B cell (primary cell): ENCODE results near the gene ZDHHC20. TPM values are rescaled to one million over a fixed set of nuclear protein-coding genes. Genes with fewer than 3 reads are reported as not detected.

Experiments
- ATAC-seq: fragments of 200-7000 bp; cut with Tn5 transposase; one replicate; pipeline ENCODE4 v1.10.0; 2021; ENCODE audit warnings: low read depth, mild to moderate bottlenecking, moderate number of reproducible peaks, moderate library complexity
- CTCF ChIA-PET: fragments of 350-600 bp; sonication (Branson Sonifier 250); formaldehyde crosslinking; loops from one replicate; lab custom pipeline; 2021; ENCODE audit warnings: antibody characterized with exemption, inconsistent platforms; lab: Charles Lee
- POLR2A ChIA-PET: fragments of 350-600 bp; sonication (Branson Sonifier 250); formaldehyde crosslinking; loops from one replicate; lab custom pipeline; 2021; ENCODE audit warnings: antibody characterized with exemption; lab: Charles Lee
- DNase-seq: peaks from one replicate; pipeline ENCODE4 v3.0.0; 2013
- H2AFZ ChIP-seq: 2 replicates; pipeline ENCODE4 v1.6.1; 2012; ENCODE audit warnings: mild to moderate bottlenecking, low read depth, low read length; ENCODE audit not compliant: insufficient read depth, poor library complexity, severe bottlenecking
- H3K27ac ChIP-seq, 2 donors: 1 replicate in 1 of 2; 2 replicates in 1 of 2; pipeline ENCODE4 v1.5.1; 2012 to 2013; ENCODE audit warnings: low read length in 2 of 2, mild to moderate bottlenecking in 2 of 2, moderate library complexity in 1 of 2
- H3K27me3 ChIP-seq, 4 experiments: fragments of 200-600 bp in 1 of 4; sonication (generic) in 1 of 4; replicated peaks in 1 of 4; 1 replicate in 2 of 4; 2 replicates in 2 of 4; pipeline versions ENCODE4 v1.6.1 to v1.7.0; 2013 to 2016; ENCODE audit warnings: low read length in 3 of 4, mild to moderate bottlenecking in 2 of 4, mixed read lengths in 1 of 4, moderate library complexity in 1 of 4; ENCODE audit not compliant: insufficient read depth in 4 of 4, control insufficient read depth in 3 of 4; ENCODE audit errors: control extremely low read depth in 1 of 4
- H3K36me3 ChIP-seq, 2 experiments: replicated peaks in 1 of 2; 1 replicate in 1 of 2; 2 replicates in 1 of 2; pipeline versions ENCODE4 v1.6.1 to v1.7.1; 2013; ENCODE audit warnings: low read length in 1 of 2; ENCODE audit not compliant: insufficient read depth in 2 of 2, control insufficient read depth in 1 of 2; ENCODE audit errors: control extremely low read depth in 1 of 2, extremely low read depth in 1 of 2
- H3K4me1 ChIP-seq, 2 donors: fragments of 200-600 bp in 1 of 2; sonication (generic) in 1 of 2; 1 replicate in 1 of 2; 2 replicates in 1 of 2; pipeline versions ENCODE4 v1.5.1 to v1.6.1; 2013 to 2017; ENCODE audit warnings: low read length in 2 of 2; ENCODE audit not compliant: control insufficient read depth in 2 of 2, insufficient read depth in 2 of 2
- H3K4me2 ChIP-seq: replicated peaks from 2 replicates; pipeline ENCODE3; 2012; ENCODE audit warnings: mild to moderate bottlenecking, low read depth, low read length; ENCODE audit not compliant: poor library complexity, severe bottlenecking
- H3K4me3 ChIP-seq, 5 experiments: fragments of 200-600 bp in 1 of 5; sonication (generic) in 1 of 5; 1 replicate in 3 of 5; 2 replicates in 2 of 5; pipeline versions ENCODE4 v1.5.1 to v1.7.0; 2011 to 2016; ENCODE audit warnings: low read length in 4 of 5, mild to moderate bottlenecking in 4 of 5, low read depth in 2 of 5, control low read depth in 1 of 5, moderate library complexity in 1 of 5; ENCODE audit not compliant: insufficient read depth in 1 of 5; ENCODE audit errors: control extremely low read depth in 1 of 5, extremely low read depth in 1 of 5
- H3K79me2 ChIP-seq: fragments of 200-600 bp; sonication (generic); one replicate; pipeline ENCODE4 v1.6.0; 2016; ENCODE audit warnings: low read length; ENCODE audit not compliant: control insufficient read depth, insufficient read depth
- H3K9ac ChIP-seq: fragments of 200-600 bp; sonication (generic); 2 replicates; pipeline ENCODE4 v1.6.1; 2017; ENCODE audit warnings: mild to moderate bottlenecking, low read length, moderate library complexity
- H3K9me3 ChIP-seq, 3 donors: one replicate each; pipeline versions ENCODE4 v1.6.1 to v1.7.1; 2013; ENCODE audit warnings: low read length in 2 of 3; ENCODE audit not compliant: control insufficient read depth in 2 of 3, insufficient read depth in 1 of 3; ENCODE audit errors: control extremely low read depth in 1 of 3
- H4K20me1 ChIP-seq: 2 replicates; pipeline ENCODE4 v1.6.0; 2012; ENCODE audit warnings: mild to moderate bottlenecking, low read length; ENCODE audit not compliant: insufficient read depth, control insufficient read depth, poor library complexity, severe bottlenecking
- H3K27ac Mint-ChIP-seq: one replicate; pipeline ENCODE4 v1.8.0; 2021; ENCODE audit warnings: mixed read lengths
- H3K27me3 Mint-ChIP-seq: one replicate; pipeline ENCODE4 v1.8.0; 2021; ENCODE audit warnings: mixed read lengths
- H3K4me1 Mint-ChIP-seq: one replicate; pipeline ENCODE4 v1.8.0; 2021; ENCODE audit warnings: mixed read lengths
- H3K4me3 Mint-ChIP-seq: one replicate; pipeline ENCODE4 v1.8.0; 2021; ENCODE audit warnings: mixed read lengths
- H3K9me3 Mint-ChIP-seq: one replicate; pipeline ENCODE4 v1.8.0; 2022; ENCODE audit warnings: mixed read lengths; ENCODE audit not compliant: insufficient read depth
- EZH2 ChIP-seq: IDR thresholded peaks from 2 replicates; pipeline ENCODE4 v1.6.1; 2012; ENCODE audit warnings: borderline replicate concordance, low read depth, mild to moderate bottlenecking, moderate library complexity, low read length; ENCODE audit not compliant: insufficient read depth, poor library complexity, severe bottlenecking
- WGBS: methylation state at CpG from one replicate; pipeline ENCODE4 v1.1.5; 2013; ENCODE audit warnings: missing lambda C conversion rate; ENCODE audit not compliant: insufficient coverage; 5-methylcytosine and 5-hydroxymethylcytosine counted together
- intact Hi-C: fragments of 100-400 bp; cut with micrococcal nuclease; formaldehyde crosslinking; loops from one replicate; pipeline ENCODE4 v1.10.0; 2022
- polyA plus RNA-seq: library from polyadenylated mRNA; depleted of rRNA; stranded (reverse); fragments of >200 nt; gene quantifications from 2 replicates; pipeline ENCODE4 v1.2.3, GENCODE V29; 2012
- total RNA-seq, 2 donors: library from RNA; stranded (reverse); fragments of 120-200 nt in 1 of 2; gene quantifications; 1 replicate in 1 of 2; 2 replicates in 1 of 2; pipeline versions ENCODE4 v1.2.3 to v1.2.4, GENCODE V29; 2013 to 2022
- TF ChIP-seq, protein P1 (sequence below): fragments of 200-600 bp; IDR thresholded peaks from one replicate; pipeline ENCODE4 v1.8.0; 2022; ENCODE audit warnings: antibody characterized with exemption, mild to moderate bottlenecking

ZDHHC20 gene
- total and polyA plus RNA-seq, 2 donors (not counting 1 experiment from before 2014, with no cell fraction given): 10.3 to 61.5 TPM

DNA sequence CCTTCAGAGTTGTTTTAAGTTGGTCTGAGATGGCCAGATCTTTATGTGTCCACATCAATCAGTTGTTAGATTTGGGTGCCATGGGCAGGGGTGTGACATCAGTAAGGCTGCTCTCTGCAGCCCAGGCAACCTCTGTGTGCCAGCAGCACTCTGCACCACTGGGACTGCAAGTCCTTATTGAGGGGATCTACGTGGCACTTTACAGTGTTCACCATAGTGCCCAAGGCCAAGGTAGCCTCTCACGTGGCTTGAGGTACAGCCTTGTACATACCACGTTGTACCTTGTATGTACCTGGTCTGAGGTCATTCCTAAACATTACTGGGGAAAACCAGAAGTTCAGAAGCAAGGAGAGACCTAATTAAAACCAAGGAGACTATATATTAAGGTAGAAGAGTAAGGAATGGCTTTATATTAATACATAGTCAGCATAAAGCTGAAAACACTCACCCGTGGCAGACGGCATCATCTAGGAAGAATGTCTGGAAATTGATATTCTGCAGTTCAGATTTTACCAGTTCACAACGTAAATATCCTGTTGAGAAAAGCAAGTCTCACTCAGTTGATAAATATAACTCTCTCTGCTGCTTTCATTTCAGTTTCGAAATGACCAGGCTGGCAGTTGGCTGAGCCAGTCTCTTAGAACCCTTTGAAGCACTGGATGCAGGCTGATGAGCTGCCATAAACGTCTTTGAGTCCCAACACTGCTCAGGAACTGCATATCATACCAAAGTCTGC is 128.8 kb downstream of the ZDHHC20 start:
- H3K9ac ChIP-seq: peak overlapping the region; percentile 43
- DNase-seq (no peak), ATAC-seq (peak; percentile 28)
- H3K4me2 ChIP-seq: peak overlapping the region; percentile 42
- H3K27ac Mint-ChIP-seq: peak overlapping the region; percentile 8
- no peaks in the 10 kb centered on the region for H3K79me2 ChIP-seq
- H3K4me3 ChIP-seq: peak overlapping the region in 3 of 5 experiments; percentile 17 to 29 (median 24)
- ChIA-PET CTCF (no interaction called here), POLR2A (no interaction called here)
- H3K4me1 Mint-ChIP-seq: peaks cover 25% of the 10 kb centered on the region
- peak overlapping the region; percentile 29 for H3K4me3 Mint-ChIP-seq
- TF ChIP-seq EZH2: no peak
- TF ChIP-seq, protein P1, sequence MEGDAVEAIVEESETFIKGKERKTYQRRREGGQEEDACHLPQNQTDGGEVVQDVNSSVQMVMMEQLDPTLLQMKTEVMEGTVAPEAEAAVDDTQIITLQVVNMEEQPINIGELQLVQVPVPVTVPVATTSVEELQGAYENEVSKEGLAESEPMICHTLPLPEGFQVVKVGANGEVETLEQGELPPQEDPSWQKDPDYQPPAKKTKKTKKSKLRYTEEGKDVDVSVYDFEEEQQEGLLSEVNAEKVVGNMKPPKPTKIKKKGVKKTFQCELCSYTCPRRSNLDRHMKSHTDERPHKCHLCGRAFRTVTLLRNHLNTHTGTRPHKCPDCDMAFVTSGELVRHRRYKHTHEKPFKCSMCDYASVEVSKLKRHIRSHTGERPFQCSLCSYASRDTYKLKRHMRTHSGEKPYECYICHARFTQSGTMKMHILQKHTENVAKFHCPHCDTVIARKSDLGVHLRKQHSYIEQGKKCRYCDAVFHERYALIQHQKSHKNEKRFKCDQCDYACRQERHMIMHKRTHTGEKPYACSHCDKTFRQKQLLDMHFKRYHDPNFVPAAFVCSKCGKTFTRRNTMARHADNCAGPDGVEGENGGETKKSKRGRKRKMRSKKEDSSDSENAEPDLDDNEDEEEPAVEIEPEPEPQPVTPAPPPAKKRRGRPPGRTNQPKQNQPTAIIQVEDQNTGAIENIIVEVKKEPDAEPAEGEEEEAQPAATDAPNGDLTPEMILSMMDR: no peak
- peak overlapping the region; percentile 21 for H2AFZ ChIP-seq
- H3K36me3 ChIP-seq: no peaks in the 10 kb centered on the region
- H3K27me3 Mint-ChIP-seq: no peaks in the 10 kb centered on the region
- H3K9me3 ChIP-seq: no peaks in the 10 kb centered on the region
- 62% methylated on average over 5 of the region's 8 CpGs for WGBS
- intact Hi-C loops: no loop called here
- H3K27ac ChIP-seq: peak overlapping the region; percentile 27 to 34
- H3K27me3 ChIP-seq: no peaks in the 10 kb centered on the region
- peaks cover 0 to 27% of the 10 kb centered on the region in 2 donors for H3K4me1 ChIP-seq
- no peaks in the 10 kb centered on the region for H4K20me1 ChIP-seq
- H3K9me3 Mint-ChIP-seq: no peaks in the 10 kb centered on the region

DNA sequence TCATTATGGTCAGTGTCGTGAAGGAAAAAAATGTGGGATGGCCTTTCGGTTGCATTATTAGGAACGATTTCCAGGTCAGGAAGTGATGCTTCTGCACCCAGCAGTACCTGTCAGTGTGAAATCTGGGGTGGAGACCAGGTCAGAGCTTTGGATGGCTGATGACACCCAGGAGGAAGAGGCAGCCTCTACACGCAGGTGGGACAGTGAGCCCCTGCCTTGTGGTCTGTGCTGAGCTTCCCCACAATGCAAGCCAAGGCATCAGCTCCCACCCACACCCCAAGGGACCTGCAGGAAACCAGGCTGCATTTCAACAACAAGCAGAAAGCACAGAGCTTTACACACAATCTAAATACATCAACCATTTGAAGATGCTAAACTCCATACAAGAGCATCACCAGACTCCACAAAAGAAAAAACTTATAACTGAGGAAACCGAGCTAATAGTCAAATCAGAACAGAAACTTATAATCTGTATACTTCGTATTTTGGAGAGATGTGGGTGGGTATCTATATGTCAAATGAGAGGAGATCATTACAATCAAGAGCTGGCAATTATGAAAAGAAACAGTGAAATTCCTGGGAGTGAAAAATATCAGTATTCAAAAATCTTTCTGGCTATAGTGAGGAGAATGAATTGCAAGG is 130.1 kb downstream of the ZDHHC20 start:
- Histone ChIP-seq H3K79me2 (no peaks in the 10 kb centered on the region), H2AFZ (no peak overlapping the region), H3K36me3 (no peaks in the 10 kb centered on the region), H3K4me3 (no peak overlapping the region), H3K9ac (peak overlapping the region; percentile 43), H3K4me1 (peaks cover 0 to 27% of the 10 kb centered on the region in 2 donors), H3K4me2 (peak overlapping the region; percentile 42), H3K9me3 (no peaks in the 10 kb centered on the region), H3K27me3 (no peaks in the 10 kb centered on the region), H3K27ac (no peak overlapping the region), H4K20me1 (no peaks in the 10 kb centered on the region)
- Mint-ChIP-seq H3K4me3 (no peak overlapping the region), H3K4me1 (peaks cover 25% of the 10 kb centered on the region), H3K27ac (no peak overlapping the region), H3K27me3 (no peaks in the 10 kb centered on the region), H3K9me3 (no peaks in the 10 kb centered on the region)
- TF ChIP-seq, protein P1: no peak
- no peak for TF ChIP-seq EZH2
- POLR2A ChIA-PET: interaction anchor here (0.5 kb wide), 1 partner anchor 21 kb away, joined by 4 read pairs; no protein-coding TSS in a partner anchor
- intact Hi-C loops: no loop called here
- DNase-seq: no peak
- CTCF ChIA-PET: no interaction called here
- 70% methylated on average over 4 of the region's 6 CpGs for WGBS
- no peak for ATAC-seq
